Measurements from ENCODE around the gene CHAT.
A peak's percentile ranks its signal among the peaks of the same experiment; 100 is the strongest.

Gene CHAT

GRCh38 chr10:49613882-49614241 lies at the start of gene CHAT:
Gene CHAT, plus strand, starts transcription at chr10:49614037. Its CDS starts 153 bp downstream, at chr10:49614190.
- DNase-seq, result no peak

- DNase-seq, result no peak
Measured at GRCh38 chr10:49564461-49565009, 49.3 kb upstream of the CHAT start.

DNA sequence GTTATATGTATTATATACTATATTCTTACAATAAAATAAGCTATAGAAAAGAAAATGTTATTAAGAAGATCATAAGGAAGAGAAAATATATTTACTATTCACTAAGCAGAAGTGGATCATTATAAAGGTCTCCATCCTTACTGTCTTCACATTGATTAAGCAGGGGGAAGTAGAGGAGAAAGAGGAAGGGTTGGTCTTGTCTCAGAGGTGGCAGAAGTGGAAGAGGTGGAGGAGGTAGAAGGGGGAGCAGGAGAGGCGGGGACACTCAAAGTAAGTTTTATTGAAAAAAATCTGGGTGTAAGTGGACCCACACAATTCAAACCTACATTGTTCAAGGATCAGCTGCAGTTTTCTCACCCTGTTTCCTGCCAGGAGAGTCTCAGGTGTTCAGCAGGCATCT lies 46.0 kb upstream of the CHAT start:
- no peak for DNase-seq

GRCh38 chr10:49568235-49568634 lies 45.6 kb upstream of the CHAT start:
- no peak for DNase-seq

- no peak for DNase-seq
Measured at GRCh38 chr10:49569031-49569631, 44.7 kb upstream of the CHAT start.

- no peak for DNase-seq
Measured at GRCh38 chr10:49571388-49571787, 42.4 kb upstream of the CHAT start.

DNA sequence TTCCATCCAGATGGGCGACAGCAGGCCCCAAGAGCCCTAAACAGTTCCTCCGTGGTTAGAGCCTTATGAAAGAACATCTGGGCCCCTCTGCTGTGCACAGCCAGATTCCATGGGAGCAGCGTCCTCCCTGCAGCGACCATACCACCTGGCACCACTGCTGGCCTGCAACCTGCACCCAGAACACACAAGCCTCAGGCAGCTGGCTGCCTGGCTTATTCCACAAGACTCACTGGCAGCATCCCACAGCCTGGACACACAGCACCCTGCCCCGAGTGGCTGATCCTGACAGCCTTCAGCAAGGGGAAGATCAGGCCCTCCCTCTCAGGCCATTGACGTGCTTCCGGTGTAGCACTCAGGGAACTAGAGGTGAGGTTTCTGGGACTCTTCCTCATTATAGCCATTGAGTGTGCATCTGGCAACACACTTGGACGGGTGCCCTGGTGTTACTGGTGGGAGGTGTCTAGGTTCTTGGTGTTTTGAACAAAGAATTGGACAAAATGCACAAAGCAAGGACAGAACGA lies 41.2 kb upstream of the CHAT start:
- no peak for DNase-seq

- DNase-seq, result no peak
Measured at GRCh38 chr10:49575489-49576072, 38.3 kb upstream of the CHAT start.

DNA sequence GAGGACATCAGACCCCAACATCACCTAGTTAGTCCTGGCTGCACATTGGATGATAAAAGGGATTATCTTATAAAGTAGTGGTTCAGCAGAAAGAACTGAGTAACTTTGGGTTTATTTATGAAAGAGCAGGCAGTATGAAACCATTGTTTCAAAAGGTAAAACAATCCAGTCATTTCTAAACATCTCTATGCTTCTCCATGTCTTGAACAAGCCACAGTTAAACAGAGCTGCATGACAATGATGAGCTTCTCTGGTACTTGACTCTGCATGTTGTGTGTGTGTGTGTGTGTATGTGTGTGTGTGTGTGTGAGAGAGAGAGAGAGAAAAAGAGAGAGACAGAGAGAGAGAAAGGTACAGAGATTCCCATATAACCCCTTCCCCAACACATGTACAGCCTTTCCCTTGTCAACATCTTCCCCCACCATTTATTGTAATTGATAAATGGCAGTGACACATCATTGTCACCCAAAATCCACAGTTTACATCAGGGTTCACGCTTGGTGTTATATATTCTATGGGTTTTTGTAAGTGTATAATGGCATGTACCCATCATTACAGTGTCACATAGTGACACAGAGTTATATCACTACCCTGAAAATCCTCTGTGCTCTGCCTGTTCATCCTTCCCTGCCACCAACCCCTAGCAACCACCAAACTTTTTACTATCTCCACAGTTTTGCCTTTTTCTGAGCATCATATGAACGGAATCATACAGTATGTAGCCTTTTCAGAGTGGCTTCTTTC lies 36.5 kb upstream of the CHAT start:
- no peak for DNase-seq

DNA sequence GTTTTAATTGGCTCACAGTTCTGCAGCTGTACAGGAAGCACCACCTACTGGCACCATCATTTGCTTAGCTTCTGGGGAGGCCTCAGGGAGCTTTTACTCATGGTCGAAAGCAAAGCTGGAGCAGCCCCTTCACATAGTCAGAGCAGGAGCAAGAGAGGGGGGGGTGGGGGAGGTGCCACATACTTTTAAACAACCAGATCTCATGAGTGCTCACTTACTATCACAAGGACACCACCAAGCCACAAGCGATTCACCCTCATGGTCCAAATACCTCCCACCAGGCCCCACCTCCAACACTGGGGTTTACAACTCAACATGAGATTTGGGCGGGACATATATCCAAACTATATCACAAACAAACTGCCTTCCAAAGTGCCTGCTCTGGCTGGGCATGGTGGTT lies 35.4 kb upstream of the CHAT start:
- DNase-seq, result no peak

DNA sequence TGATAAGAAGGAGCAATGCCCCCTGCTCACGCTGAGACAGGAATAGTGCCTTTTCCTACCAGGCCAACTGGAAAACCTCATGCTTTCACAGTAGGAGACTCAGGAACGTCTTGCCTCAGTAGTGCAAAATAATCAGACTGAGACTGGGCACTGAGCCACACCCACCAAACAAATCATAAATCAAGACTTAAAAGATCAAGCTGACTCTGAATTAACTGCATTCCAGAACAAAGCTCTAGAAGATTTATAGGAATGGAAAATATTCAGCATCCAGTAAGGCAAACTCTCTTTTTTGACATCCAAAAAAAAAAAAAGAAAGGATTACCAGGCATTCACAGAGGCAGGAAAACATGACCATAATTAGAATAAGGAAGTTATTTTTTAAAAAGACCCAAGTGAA lies 34.2 kb upstream of the CHAT start:
- no peak for DNase-seq

GRCh38 chr10:49585387-49585786 lies 28.4 kb upstream of the CHAT start:
- no peak for DNase-seq

DNA sequence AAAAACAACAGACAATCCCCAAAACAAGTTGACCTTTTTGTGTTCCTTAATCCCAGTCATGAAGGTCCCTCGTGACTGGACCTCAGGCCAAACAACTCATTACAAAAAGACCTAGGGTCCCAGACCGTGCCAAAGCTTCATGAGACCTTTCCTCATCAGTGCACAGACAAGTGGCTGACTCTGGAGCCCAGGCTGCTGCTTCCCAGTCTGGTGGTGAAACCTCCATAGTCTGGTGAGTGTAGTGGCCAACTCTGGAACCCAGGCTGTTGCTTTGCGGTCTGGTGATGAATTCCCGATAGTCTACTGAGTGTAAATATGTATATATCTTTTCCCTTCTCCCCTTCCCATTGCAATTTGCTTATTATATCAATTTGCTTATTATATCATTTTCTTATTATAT lies 25.9 kb upstream of the CHAT start:
- DNase-seq, result no peak

GRCh38 chr10:49592726-49593563 lies 20.9 kb upstream of the CHAT start:
- peak; percentile 31 for DNase-seq

DNA sequence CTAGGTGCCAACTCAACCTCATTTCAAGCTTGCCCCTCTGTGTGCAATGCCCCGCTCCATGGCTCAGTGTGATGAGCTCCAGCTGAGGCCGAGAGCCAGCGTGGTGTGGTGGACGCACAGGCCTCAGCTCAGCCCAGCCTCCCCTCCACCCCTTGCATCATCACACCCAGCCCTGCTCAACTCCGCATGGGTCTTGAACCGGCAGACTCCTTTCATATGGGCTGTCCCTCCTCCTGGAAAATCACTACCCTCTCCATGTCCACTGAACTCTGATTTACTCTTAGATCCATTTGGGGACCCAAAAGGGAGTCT lies 20.3 kb upstream of the CHAT start:
- DNase-seq, result no peak

DNA sequence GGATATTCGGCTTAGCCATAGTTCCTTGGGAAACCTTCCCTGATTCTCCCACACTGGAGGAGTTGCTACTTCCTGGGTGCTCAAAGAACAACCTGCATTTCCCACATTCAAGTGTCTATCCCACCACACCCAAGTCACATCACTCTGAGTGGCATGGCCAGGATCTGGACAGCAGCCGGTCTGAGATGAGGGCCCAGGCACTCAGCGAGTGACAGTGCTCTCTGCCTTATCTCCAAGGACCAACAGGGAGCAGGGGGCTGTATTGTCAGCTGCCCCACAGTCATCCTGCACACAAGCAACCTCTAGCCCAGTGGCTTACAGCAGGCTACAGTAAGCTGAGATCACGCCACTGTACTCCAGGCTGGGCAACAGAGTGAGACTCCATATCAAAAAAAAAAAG lies 19.8 kb upstream of the CHAT start:
- no peak for DNase-seq

DNA sequence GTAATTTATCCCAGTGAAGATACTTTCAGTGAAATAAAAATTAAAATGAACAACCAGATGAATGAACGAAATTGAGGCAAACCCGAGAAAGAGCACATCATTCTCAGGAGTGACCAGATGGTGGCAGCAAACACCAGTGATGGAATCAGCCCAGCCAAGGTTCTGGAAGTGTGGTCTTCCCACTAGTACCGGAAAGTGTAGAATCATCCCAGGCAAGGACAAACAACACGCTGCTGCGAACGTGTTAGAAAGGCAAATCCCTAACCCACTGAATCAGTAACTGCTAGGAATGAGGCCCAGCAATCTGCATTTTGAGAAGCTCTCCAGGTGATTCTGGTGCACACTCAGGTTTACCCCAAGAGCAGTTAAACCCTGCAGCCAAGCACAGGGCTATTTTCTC lies 19.2 kb upstream of the CHAT start:
- peak; percentile 19 for DNase-seq

- DNase-seq, result no peak
Measured at GRCh38 chr10:49595003-49595712, 18.7 kb upstream of the CHAT start.

GRCh38 chr10:49595713-49596492 lies 17.9 kb upstream of the CHAT start:
- no peak for DNase-seq

- DNase-seq, result no peak
Measured at GRCh38 chr10:49596493-49596809, 17.4 kb upstream of the CHAT start.

- no peak for DNase-seq
Measured at GRCh38 chr10:49596836-49597235, 17.0 kb upstream of the CHAT start.
